ENCODE data around the gene SLC12A4. TPM values are rescaled to one million over a fixed set of nuclear protein-coding genes. Genes with fewer than 3 reads are reported as not detected.
A peak's percentile ranks its signal among the peaks of the same experiment; 100 is the strongest.
"Not testable (repeated sequence)": the region's sequence is repeated elsewhere in the genome, so short reads cannot be mapped to it uniquely, and the experiment has no call there.

The SLC12A4 gene
- total RNA-seq, 2 experiments from 2014 or later: 15.1 to 17.7 TPM

- Mint-ChIP-seq H3K4me1 (ENCODE audit: low read depth) (no peaks in the 10 kb centered on the region), H3K27me3 (no peaks in the 10 kb centered on the region), H3K27ac (no peak overlapping the region), H3K9me3 (no peaks in the 10 kb centered on the region), H3K36me3 (ENCODE audit: low read depth) (no peaks in the 10 kb centered on the region), H3K4me3 (no peak overlapping the region)
- ChIA-PET POLR2A (no interaction called here), CTCF (no interaction called here)
- ATAC-seq (ENCODE audit: poor library complexity) (no peak), DNase-seq (no peak)
- Histone ChIP-seq H3K36me3 (ENCODE audit: insufficient read depth, low read length) (no peaks in the 10 kb centered on the region), H3K4me1 (ENCODE audit: insufficient read depth, low read length) (no peaks in the 10 kb centered on the region), H3K27ac (ENCODE audit: low read depth in 1 of 2, low read length in 2 of 2) (no peak overlapping the region), H3K27me3 (ENCODE audit: control insufficient read depth in 1 of 2, insufficient read depth in 2 of 2, low read length in 2 of 2) (no peaks in the 10 kb centered on the region), H3K9me3 (ENCODE audit: control insufficient read depth in 1 of 2, insufficient read depth in 1 of 2, low read length in 2 of 2) (no peaks in the 10 kb centered on the region), H3K4me3 (ENCODE audit: low read length) (no peak overlapping the region)
- intact Hi-C loops (cut with DNase I, micrococcal nuclease): no loop called here
- no peak for TF ChIP-seq CTCF (IDR thresholded peaks at IDR 0.05)
Measured at GRCh38 chr16:67975321-67976105, 7.1 kb upstream of the SLC12A4 start.

GRCh38 chr16:67972285-67972684 is 3.8 kb upstream of the SLC12A4 start:
- DNase-seq; ATAC-seq (ENCODE audit: poor library complexity); H3K36me3 Mint-ChIP-seq (ENCODE audit: low read depth); H3K27me3 ChIP-seq (ENCODE audit: control insufficient read depth in 1 of 2, insufficient read depth in 2 of 2, low read length in 2 of 2); H3K9me3 Mint-ChIP-seq; H3K27ac ChIP-seq (ENCODE audit: low read depth in 1 of 2, low read length in 2 of 2); H3K4me3 Mint-ChIP-seq; H3K27me3 Mint-ChIP-seq; H3K36me3 ChIP-seq (ENCODE audit: insufficient read depth, low read length); H3K4me3 ChIP-seq (ENCODE audit: low read length); H3K27ac Mint-ChIP-seq; intact Hi-C loops (cut with DNase I, micrococcal nuclease); H3K9me3 ChIP-seq (ENCODE audit: control insufficient read depth in 1 of 2, insufficient read depth in 1 of 2, low read length in 2 of 2): not testable (repeated sequence)
- CTCF ChIA-PET: interaction anchor here (0.7 kb wide), 1 partner anchor 83 kb away, joined by 3 read pairs; no protein-coding TSS in a partner anchor
- peaks cover 12% of the 10 kb centered on the region for H3K4me1 Mint-ChIP-seq (ENCODE audit: low read depth)
- POLR2A ChIA-PET: interaction anchor here (0.8 kb wide), 1 partner anchor 11 kb away, joined by 3 read pairs; no protein-coding TSS in a partner anchor
- H3K4me1 ChIP-seq (ENCODE audit: insufficient read depth, low read length): peaks cover 15% of the 10 kb centered on the region

- Histone ChIP-seq H3K36me3 (ENCODE audit: insufficient read depth, low read length) (no peaks in the 10 kb centered on the region), H3K9me3 (ENCODE audit: control insufficient read depth in 1 of 2, insufficient read depth in 1 of 2, low read length in 2 of 2) (no peaks in the 10 kb centered on the region), H3K4me1 (ENCODE audit: insufficient read depth, low read length) (peaks cover 25% of the 10 kb centered on the region), H3K27ac (ENCODE audit: low read depth in 1 of 2, low read length in 2 of 2) (no peak overlapping the region), H3K27me3 (ENCODE audit: control insufficient read depth in 1 of 2, insufficient read depth in 2 of 2, low read length in 2 of 2) (no peaks in the 10 kb centered on the region), H3K4me3 (ENCODE audit: low read length) (no peak overlapping the region)
- Mint-ChIP-seq H3K27me3 (no peaks in the 10 kb centered on the region), H3K4me1 (ENCODE audit: low read depth) (peaks cover 24% of the 10 kb centered on the region), H3K36me3 (ENCODE audit: low read depth) (peaks cover 5% of the 10 kb centered on the region), H3K27ac (no peak overlapping the region), H3K4me3 (peak overlapping the region; percentile 71), H3K9me3 (no peaks in the 10 kb centered on the region)
- DNase-seq: no peak
- TF ChIP-seq CTCF (IDR thresholded peaks at IDR 0.05): no peak
- ChIA-PET POLR2A (interaction anchor here (1.6 to 4.9 kb wide), 2 partner anchors 11 to 35 kb away, joined by 3 to 36 read pairs; partner anchors contain the start of gene PSMB10), CTCF (no interaction called here)
- no peak for ATAC-seq (ENCODE audit: poor library complexity)
- intact Hi-C loops (cut with DNase I, micrococcal nuclease): no loop called here
Measured at GRCh38 chr16:67971111-67971510, 2.7 kb upstream of the SLC12A4 start.
